Activated naive CD4-positive, alpha-beta T cell treated with anti-CD3 and anti-CD28 coated beads, Interleukin-2, amount 50 U/mL, for 16 hours (primary cell): ENCODE measurements around the gene ALDH1L2.

Experiments used
- DNase-seq: peaks from one replicate; pipeline ENCODE4 v3.0.0-alpha.2; 2020

The ALDH1L2 gene

GRCh38 chr12:104975587-104976343, 108.5 kb downstream of the ALDH1L2 start:
- DNase-seq: no peak

GRCh38 chr12:104974626-104975290, 109.5 kb downstream of the ALDH1L2 start:
- DNase-seq: no peak

- DNase-seq: no peak
Observed at GRCh38 chr12:104973250-104973649, 111.0 kb downstream of the ALDH1L2 start.

GRCh38 chr12:104971306-104971705, 113.0 kb downstream of the ALDH1L2 start:
- no peak for DNase-seq
